CD8-positive, alpha-beta memory T cell (primary cell): ENCODE data around the gene YDJC. TPM values are rescaled to one million over a fixed set of nuclear protein-coding genes. Genes with fewer than 3 reads are reported as not detected.

ENCODE experiments used
- polyA plus RNA-seq: library from polyadenylated mRNA; unstranded; fragments of 300-500 nt; fragmentation: Illumina TruSeq; gene quantifications from one replicate; pipeline ENCODE4 v1.2.3, GENCODE V29; 2021
- total RNA-seq, 2 experiments: library from RNA; stranded (reverse); gene quantifications; one replicate each; pipeline ENCODE4 v1.2.3, GENCODE V29; 2021

YDJC gene
- total and polyA plus RNA-seq, 3 experiments from 2014 or later = 61.1 to 79.0 (median 75.2) TPM

Other genes starting within 250 kb of the YDJC start
- under 1 TPM; 0.35 to 0.39 TPM for gene RIMBP3B, start 246.3 kb downstream of the YDJC start, total RNA-seq
- gene RIMBP3B, start 246.3 kb downstream of the YDJC start, polyA plus RNA-seq = 0.71 TPM
- 1 to 10 TPM; 6.1 to 6.8 TPM for gene HIC2, start 212.7 kb downstream of the YDJC start, total RNA-seq
- gene HIC2, start 212.7 kb downstream of the YDJC start, polyA plus RNA-seq = 0.60 TPM
- under 1 TPM; 0.64 to 0.70 TPM for gene TMEM191C, start 162.6 kb downstream of the YDJC start, total RNA-seq
- 2.2 TPM for gene TMEM191C, start 162.6 kb downstream of the YDJC start, polyA plus RNA-seq
- under 1 TPM; 0.37 to 0.44 TPM for gene RIMBP3C, start 78.6 kb downstream of the YDJC start, total RNA-seq
- 0.33 TPM for gene RIMBP3C, start 78.6 kb downstream of the YDJC start, polyA plus RNA-seq
- 10 to 100 TPM; 74.3 to 80.2 TPM for gene UBE2L3, start 62.3 kb downstream of the YDJC start, total RNA-seq
- 109 TPM for gene UBE2L3, start 62.3 kb downstream of the YDJC start, polyA plus RNA-seq
- gene CCDC116, start 2.7 kb upstream of the YDJC start, total RNA-seq = under 1 TPM; 0.48 to 0.51 TPM
- not detected for gene CCDC116, start 2.7 kb upstream of the YDJC start, polyA plus RNA-seq
- gene SDF2L1, start 12.3 kb upstream of the YDJC start, total RNA-seq = 10 to 100 TPM; 71.5 to 74.7 TPM
- gene SDF2L1, start 12.3 kb upstream of the YDJC start, polyA plus RNA-seq = 99.6 TPM
- 10 to 100 TPM; 42.4 to 47.3 TPM for gene PPIL2, start 36.0 kb upstream of the YDJC start, total RNA-seq
- 38.7 TPM for gene PPIL2, start 36.0 kb upstream of the YDJC start, polyA plus RNA-seq
- 1 to 10 TPM; 2.4 to 2.6 TPM for gene YPEL1, start 105.8 kb upstream of the YDJC start, total RNA-seq
- 27.0 TPM for gene YPEL1, start 105.8 kb upstream of the YDJC start, polyA plus RNA-seq
- gene MAPK1, start 237.6 kb upstream of the YDJC start, total RNA-seq = 100 to 1,000 TPM; 132 to 134 TPM
- gene MAPK1, start 237.6 kb upstream of the YDJC start, polyA plus RNA-seq = 103 TPM